ENCODE data around the gene UBA3.

GRCh38 chr3:69032737-69033136 lies 47.4 kb downstream of the UBA3 start:
- no peak for TF ChIP-seq POLR2A (IDR thresholded peaks at IDR 0.05)
- TF ChIP-seq, protein P1, sequence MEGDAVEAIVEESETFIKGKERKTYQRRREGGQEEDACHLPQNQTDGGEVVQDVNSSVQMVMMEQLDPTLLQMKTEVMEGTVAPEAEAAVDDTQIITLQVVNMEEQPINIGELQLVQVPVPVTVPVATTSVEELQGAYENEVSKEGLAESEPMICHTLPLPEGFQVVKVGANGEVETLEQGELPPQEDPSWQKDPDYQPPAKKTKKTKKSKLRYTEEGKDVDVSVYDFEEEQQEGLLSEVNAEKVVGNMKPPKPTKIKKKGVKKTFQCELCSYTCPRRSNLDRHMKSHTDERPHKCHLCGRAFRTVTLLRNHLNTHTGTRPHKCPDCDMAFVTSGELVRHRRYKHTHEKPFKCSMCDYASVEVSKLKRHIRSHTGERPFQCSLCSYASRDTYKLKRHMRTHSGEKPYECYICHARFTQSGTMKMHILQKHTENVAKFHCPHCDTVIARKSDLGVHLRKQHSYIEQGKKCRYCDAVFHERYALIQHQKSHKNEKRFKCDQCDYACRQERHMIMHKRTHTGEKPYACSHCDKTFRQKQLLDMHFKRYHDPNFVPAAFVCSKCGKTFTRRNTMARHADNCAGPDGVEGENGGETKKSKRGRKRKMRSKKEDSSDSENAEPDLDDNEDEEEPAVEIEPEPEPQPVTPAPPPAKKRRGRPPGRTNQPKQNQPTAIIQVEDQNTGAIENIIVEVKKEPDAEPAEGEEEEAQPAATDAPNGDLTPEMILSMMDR (IDR thresholded peaks at IDR 0.05), result no peak
- TF ChIP-seq POLR2AphosphoS5 (IDR thresholded peaks at IDR 0.05), result no peak
